K562 (cell line): ENCODE measurements around the gene ANP32B. TPM values are rescaled to one million over a fixed set of nuclear protein-coding genes. Genes with fewer than 3 reads are reported as not detected.

Experiments
- ASH1L ChIP-seq: fragments of 450-650 bp; IDR thresholded peaks from 2 replicates; pipeline ENCODE4 v1.6.1; 2018; ENCODE audit warnings: borderline replicate concordance, mild to moderate bottlenecking, low read depth; ENCODE audit not compliant: partially characterized antibody
- BCL6 ChIP-seq: fragments of 250-450 bp; sonication (Bioruptor Pico); IDR thresholded peaks from 2 replicates; pipeline ENCODE4 v1.4.0; 2020
- BRCA1 ChIP-seq, 2 experiments: fragments of 450-650 bp in 1 of 2; sonication (generic) in 1 of 2; formaldehyde crosslinking in 1 of 2; IDR thresholded peaks; 2 replicates each; pipeline versions ENCODE4 v1.5.0 to v1.6.1; 2017 to 2020; ENCODE audit warnings: mild to moderate bottlenecking in 1 of 2, missing genetic modification reagents in 1 of 2
- BRD9 ChIP-seq: fragments of 450-650 bp; IDR thresholded peaks from 2 replicates; pipeline ENCODE4 v1.6.1; 2018; ENCODE audit warnings: low read depth; ENCODE audit not compliant: partially characterized antibody
- CLOCK ChIP-seq: fragments of 250-450 bp; sonication (Bioruptor Pico); IDR thresholded peaks from 2 replicates; pipeline ENCODE4 v1.4.0; 2020; ENCODE audit warnings: mild to moderate bottlenecking, moderate library complexity, borderline replicate concordance
- CREB3L1 ChIP-seq: fragments of 450-650 bp; IDR thresholded peaks from 2 replicates; pipeline ENCODE4 v1.6.1; 2014; ENCODE audit warnings: low read depth, mild to moderate bottlenecking, moderate library complexity, borderline replicate concordance
- FOSL1 ChIP-seq: fragments of 200-800 bp; sonication (Bioruptor generic); conservative IDR thresholded peaks from 2 replicates; pipeline ENCODE4 v1.6.1; 2016; ENCODE audit warnings: missing genetic modification characterization, missing compliant biosample characterization
- HDAC1 ChIP-seq, 2 experiments: fragments of 450-650 bp; IDR thresholded peaks; 2 replicates each; pipeline ENCODE4 v1.6.1; 2016 to 2017; ENCODE audit warnings: inconsistent platforms in 1 of 2, mild to moderate bottlenecking in 1 of 2, moderate library complexity in 1 of 2
- HDAC3 ChIP-seq: fragments of 450-650 bp; IDR thresholded peaks from 2 replicates; pipeline ENCODE4 v1.6.1; 2018; ENCODE audit warnings: borderline replicate concordance, mild to moderate bottlenecking, moderate library complexity; ENCODE audit not compliant: partially characterized antibody
- MLLT1 ChIP-seq, 2 experiments: fragments of 450-650 bp; IDR thresholded peaks; 2 replicates each; pipeline ENCODE4 v1.6.1; 2016
- SMARCA4 ChIP-seq: fragments of 450-650 bp; IDR thresholded peaks from 2 replicates; pipeline ENCODE4 v1.6.1; 2016
- SNRNP70 ChIP-seq: fragments of 200-400 bp; formaldehyde crosslinking; optimal IDR thresholded peaks from 2 replicates; pipeline ENCODE3; 2017; ENCODE audit warnings: low read depth, low read length
- YBX1 ChIP-seq: fragments of 450-650 bp; IDR thresholded peaks from 2 replicates; pipeline ENCODE4 v1.7.1; 2016; ENCODE audit warnings: mild to moderate bottlenecking
- ZBTB5 ChIP-seq: fragments of 450-650 bp; IDR thresholded peaks from 2 replicates; pipeline ENCODE4 v1.6.1; 2017; ENCODE audit warnings: antibody characterized with exemption
- ZKSCAN3 ChIP-seq: fragments of 250-450 bp; sonication (Bioruptor Pico); IDR thresholded peaks from 2 replicates; pipeline ENCODE4 v1.4.0; 2020
- ZNF133 ChIP-seq: fragments of 250-450 bp; sonication (Bioruptor Pico); IDR thresholded peaks from 2 replicates; pipeline ENCODE4 v1.4.0; 2020; ENCODE audit warnings: mild to moderate bottlenecking
- ZNF3 ChIP-seq: fragments of 250-450 bp; sonication (Bioruptor Pico); IDR thresholded peaks from 2 replicates; pipeline ENCODE4 v1.5.0; 2021; ENCODE audit warnings: mild to moderate bottlenecking, moderate library complexity
- ZNF384 ChIP-seq: IDR thresholded peaks from 2 replicates; pipeline ENCODE4 v1.6.1; 2012; ENCODE audit warnings: low read depth, low read length, improper control_type of control experiment
- polyA plus RNA-seq, 8 experiments: library from polyadenylated mRNA; depleted of rRNA in 4 of 8; stranded (reverse) in 5 of 8; unstranded in 3 of 8; fragments of >200 nt; fragmentation: Nextera tagmentation in 2 of 8; fragmentation: Illumina TruSeq in 1 of 8; extraction: Ambion mirVana in 2 of 8; extraction: Trizol in 1 of 8; gene quantifications; 2 replicates each; pipeline versions ENCODE4 v1.2.1 to v1.2.3, GENCODE V29; 2011 to 2014; ENCODE audit warnings: inconsistent platforms in 1 of 8, missing spikeins in 1 of 8
- total RNA-seq, 7 experiments: library from RNA; depleted of rRNA in 6 of 7; stranded (reverse); fragments of >200 nt in 6 of 7; fragmentation: Illumina TruSeq in 2 of 7; extraction: Trizol in 2 of 7; gene quantifications; 2 replicates each; pipeline versions ENCODE4 v1.2.1 to v1.2.3, GENCODE V29; 2011 to 2021; ENCODE audit warnings: low replicate concordance in 1 of 7

Gene ANP32B
- total and polyA plus RNA-seq, 9 of the 15 experiments (the other 6 are each of a cell fraction or from before 2014, with no cell fraction given) = 68.9 to 815 (median 141) TPM

- TF ChIP-seq CLOCK (CRISPR knock-in tag) = no peak
- no peak for TF ChIP-seq ZKSCAN3 (CRISPR knock-in tag)
- TF ChIP-seq SNRNP70 = no peak
- TF ChIP-seq ZNF133 (CRISPR knock-in tag) = no peak
- no peak for TF ChIP-seq YBX1
- TF ChIP-seq HDAC3 = no peak
- no peak for TF ChIP-seq FOSL1 (tag)
- TF ChIP-seq BRCA1 (IDR thresholded peaks at IDR 0.05) = no peak
- TF ChIP-seq BRCA1 (CRISPR knock-in tag; IDR thresholded peaks at IDR 0.05) = no peak
- no peak for TF ChIP-seq ZNF3 (CRISPR knock-in tag)
- no peak for TF ChIP-seq ZNF384
- peak; percentile 11 for TF ChIP-seq ASH1L
- no peak for TF ChIP-seq HDAC1 (IDR thresholded peaks at IDR 0.05)
- peak; percentile 39 for TF ChIP-seq BRD9
- TF ChIP-seq ZBTB5 = no peak
- peak in 1 of 2 experiments; percentile 26; a peak in 2 of 4 replicates for TF ChIP-seq MLLT1 (IDR thresholded peaks at IDR 0.05)
- no peak for TF ChIP-seq BCL6 (CRISPR knock-in tag)
- TF ChIP-seq CREB3L1 = no peak
- no peak for TF ChIP-seq SMARCA4
These were observed 63.0 kb downstream of the ANP32B start (continued) for GRCh38 chr9:98046180-98046543.
